ENCODE measurements around the gene GLT1D1. TPM values are rescaled to one million over a fixed set of nuclear protein-coding genes. Genes with fewer than 3 reads are reported as not detected.

The GLT1D1 gene
- total RNA-seq, 2 experiments from 2014 or later: 0.19 to 0.22 TPM

DNA sequence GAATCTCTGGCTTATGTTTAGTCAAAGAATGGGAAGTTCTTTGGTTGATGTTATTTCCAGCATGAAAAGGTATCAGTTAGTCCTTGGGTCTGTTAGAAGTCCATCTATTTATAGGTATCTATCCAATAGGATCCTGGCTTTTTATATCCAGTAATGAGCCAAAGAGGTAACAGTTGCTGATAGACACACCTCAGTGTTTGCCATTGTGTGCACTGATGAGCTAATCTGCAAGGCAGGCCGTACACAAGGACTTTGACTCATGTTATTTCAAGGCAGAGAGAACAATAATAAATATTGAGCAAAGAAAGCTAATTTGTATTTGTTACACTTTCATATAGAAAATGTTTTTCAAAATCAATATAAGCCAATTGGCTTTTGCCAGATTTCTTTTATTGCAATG is 56.4 kb downstream of the GLT1D1 start:
- ChIA-PET CTCF (no interaction called here), POLR2A (no interaction called here)
- Mint-ChIP-seq H3K36me3 (ENCODE audit: low read depth) (no peaks in the 10 kb centered on the region), H3K9me3 (no peaks in the 10 kb centered on the region), H3K27ac (no peak overlapping the region), H3K27me3 (no peaks in the 10 kb centered on the region), H3K4me3 (no peak overlapping the region), H3K4me1 (ENCODE audit: low read depth) (peaks cover 1% of the 10 kb centered on the region)
- Histone ChIP-seq H3K9me3 (ENCODE audit: control insufficient read depth in 1 of 2, insufficient read depth in 1 of 2, low read length in 2 of 2) (peaks cover 0 to 5% of the 10 kb centered on the region in 2 experiments), H3K36me3 (ENCODE audit: insufficient read depth, low read length) (no peaks in the 10 kb centered on the region), H3K27me3 (ENCODE audit: control insufficient read depth in 1 of 2, insufficient read depth in 2 of 2, low read length in 2 of 2) (peaks cover 0 to 3% of the 10 kb centered on the region in 2 experiments), H3K4me3 (ENCODE audit: low read length) (no peak overlapping the region), H3K4me1 (ENCODE audit: insufficient read depth, low read length) (no peaks in the 10 kb centered on the region), H3K27ac (ENCODE audit: low read depth in 1 of 2, low read length in 2 of 2) (no peak overlapping the region)
- DNase-seq: no peak
- intact Hi-C loops (cut with DNase I, micrococcal nuclease): no loop called here
- no peak for ATAC-seq (ENCODE audit: poor library complexity)
- TF ChIP-seq, protein P1, sequence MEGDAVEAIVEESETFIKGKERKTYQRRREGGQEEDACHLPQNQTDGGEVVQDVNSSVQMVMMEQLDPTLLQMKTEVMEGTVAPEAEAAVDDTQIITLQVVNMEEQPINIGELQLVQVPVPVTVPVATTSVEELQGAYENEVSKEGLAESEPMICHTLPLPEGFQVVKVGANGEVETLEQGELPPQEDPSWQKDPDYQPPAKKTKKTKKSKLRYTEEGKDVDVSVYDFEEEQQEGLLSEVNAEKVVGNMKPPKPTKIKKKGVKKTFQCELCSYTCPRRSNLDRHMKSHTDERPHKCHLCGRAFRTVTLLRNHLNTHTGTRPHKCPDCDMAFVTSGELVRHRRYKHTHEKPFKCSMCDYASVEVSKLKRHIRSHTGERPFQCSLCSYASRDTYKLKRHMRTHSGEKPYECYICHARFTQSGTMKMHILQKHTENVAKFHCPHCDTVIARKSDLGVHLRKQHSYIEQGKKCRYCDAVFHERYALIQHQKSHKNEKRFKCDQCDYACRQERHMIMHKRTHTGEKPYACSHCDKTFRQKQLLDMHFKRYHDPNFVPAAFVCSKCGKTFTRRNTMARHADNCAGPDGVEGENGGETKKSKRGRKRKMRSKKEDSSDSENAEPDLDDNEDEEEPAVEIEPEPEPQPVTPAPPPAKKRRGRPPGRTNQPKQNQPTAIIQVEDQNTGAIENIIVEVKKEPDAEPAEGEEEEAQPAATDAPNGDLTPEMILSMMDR (IDR thresholded peaks at IDR 0.05): no peak

DNA sequence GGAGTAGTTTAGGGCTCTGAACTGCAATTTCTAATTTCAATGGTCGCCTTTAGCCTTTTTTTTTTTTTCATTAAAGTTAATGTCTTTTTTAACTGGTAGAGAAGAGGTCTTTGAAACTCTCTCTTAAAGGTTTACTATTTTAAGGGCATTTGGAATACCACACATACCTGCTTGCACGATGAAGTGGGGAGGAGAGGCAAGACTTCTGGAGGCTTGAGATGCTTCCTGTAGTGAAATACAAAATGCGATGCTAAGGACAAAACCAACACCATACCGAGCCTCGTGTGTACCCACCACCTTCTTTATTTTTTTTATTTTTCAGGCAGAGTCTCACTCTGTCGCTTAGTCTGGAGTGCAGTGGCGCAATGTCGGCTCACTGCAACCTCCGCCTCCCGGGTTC is 57.4 kb downstream of the GLT1D1 start:
- no peak overlapping the region for H3K4me3 ChIP-seq (ENCODE audit: low read length)
- H3K4me1 Mint-ChIP-seq (ENCODE audit: low read depth): peaks cover 7% of the 10 kb centered on the region

DNA sequence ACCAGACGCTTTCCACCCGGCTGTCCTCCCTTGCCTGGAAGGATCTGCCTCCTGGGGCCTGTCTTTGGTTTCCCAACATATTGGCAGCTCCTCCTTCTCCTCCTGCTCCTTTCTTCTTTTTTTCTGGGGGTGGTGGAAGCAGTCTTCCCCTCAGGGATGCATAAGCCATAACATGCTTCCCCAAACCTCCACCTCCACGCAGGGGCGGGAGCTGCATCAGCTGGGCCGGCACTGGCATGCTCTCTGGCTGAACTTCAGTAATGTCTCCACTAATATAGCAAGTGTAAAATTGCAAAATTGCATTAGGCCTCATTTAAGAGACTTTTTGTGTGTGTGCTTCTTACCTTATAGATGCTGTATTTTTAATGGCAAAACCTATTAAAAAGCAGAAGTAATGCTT is 58.6 kb downstream of the GLT1D1 start:
- Histone ChIP-seq H3K9me3 (ENCODE audit: control insufficient read depth in 1 of 2, insufficient read depth in 1 of 2, low read length in 2 of 2) (peaks cover 0 to 5% of the 10 kb centered on the region in 2 experiments), H3K4me1 (ENCODE audit: insufficient read depth, low read length) (no peaks in the 10 kb centered on the region), H3K36me3 (ENCODE audit: insufficient read depth, low read length) (no peaks in the 10 kb centered on the region), H3K27me3 (ENCODE audit: control insufficient read depth in 1 of 2, insufficient read depth in 2 of 2, low read length in 2 of 2) (peaks cover 0 to 3% of the 10 kb centered on the region in 2 experiments), H3K4me3 (ENCODE audit: low read length) (no peak overlapping the region), H3K27ac (ENCODE audit: low read depth in 1 of 2, low read length in 2 of 2) (no peak overlapping the region)
- ATAC-seq (ENCODE audit: poor library complexity) (no peak), DNase-seq (no peak)
- no peaks in the 10 kb centered on the region for H3K27me3 Mint-ChIP-seq
- POLR2A ChIA-PET: no interaction called here
- H3K36me3 Mint-ChIP-seq (ENCODE audit: low read depth): no peaks in the 10 kb centered on the region
- CTCF ChIA-PET: no interaction called here
- intact Hi-C loops (cut with DNase I, micrococcal nuclease): no loop called here
- H3K27ac Mint-ChIP-seq: no peak overlapping the region
- H3K4me1 Mint-ChIP-seq (ENCODE audit: low read depth): peaks cover 11% of the 10 kb centered on the region
- no peak overlapping the region for H3K4me3 Mint-ChIP-seq
- TF ChIP-seq, protein P1 (IDR thresholded peaks at IDR 0.05): no peak
- no peaks in the 10 kb centered on the region for H3K9me3 Mint-ChIP-seq

More for the DNA sequence above, 57.4 kb downstream of the GLT1D1 start:
- Histone ChIP-seq H3K4me1 (ENCODE audit: insufficient read depth, low read length) (no peaks in the 10 kb centered on the region), H3K9me3 (ENCODE audit: control insufficient read depth in 1 of 2, insufficient read depth in 1 of 2, low read length in 2 of 2) (peaks cover 0 to 5% of the 10 kb centered on the region in 2 experiments), H3K36me3 (ENCODE audit: insufficient read depth, low read length) (no peaks in the 10 kb centered on the region), H3K27ac (ENCODE audit: low read depth in 1 of 2, low read length in 2 of 2) (no peak overlapping the region), H3K27me3 (ENCODE audit: control insufficient read depth in 1 of 2, insufficient read depth in 2 of 2, low read length in 2 of 2) (peaks cover 0 to 3% of the 10 kb centered on the region in 2 experiments)
- Mint-ChIP-seq H3K27ac (no peak overlapping the region), H3K36me3 (ENCODE audit: low read depth) (no peaks in the 10 kb centered on the region), H3K27me3 (no peaks in the 10 kb centered on the region), H3K4me3 (no peak overlapping the region), H3K9me3 (no peaks in the 10 kb centered on the region)
- ATAC-seq (ENCODE audit: poor library complexity) (no peak), DNase-seq (no peak)
- TF ChIP-seq, protein P1 (IDR thresholded peaks at IDR 0.05): no peak
- intact Hi-C loops (cut with DNase I, micrococcal nuclease): no loop called here
- CTCF ChIA-PET: no interaction called here
- POLR2A ChIA-PET: no interaction called here

Data from CD4-positive, alpha-beta T cell (primary cell).